PFSK-1 (cell line): ENCODE results near the gene ENKD1.

ENCODE experiments used
- FOXP2 ChIP-seq: optimal IDR thresholded peaks from 2 replicates; pipeline ENCODE3; 2011; ENCODE audit warnings: borderline replicate concordance, control low read depth, inconsistent platforms; ENCODE audit not compliant: insufficient read depth; ENCODE audit errors: extremely low read length, extremely low read depth
- POLR2AphosphoS5 ChIP-seq: IDR thresholded peaks from 2 replicates; pipeline ENCODE4 v1.6.1; 2012; ENCODE audit warnings: low read depth, mild to moderate bottlenecking, control low read depth, low read length, moderate library complexity
- SIN3A ChIP-seq: IDR thresholded peaks from 2 replicates; pipeline ENCODE4 v1.6.1; 2012; ENCODE audit warnings: mild to moderate bottlenecking, low read length, moderate library complexity, borderline replicate concordance; ENCODE audit not compliant: insufficient read depth
- TAF1 ChIP-seq: IDR thresholded peaks from 2 replicates; pipeline ENCODE4 v1.6.1; 2012; ENCODE audit warnings: low read length, control low read depth, borderline replicate concordance; ENCODE audit not compliant: insufficient read depth
- TF ChIP-seq, protein P1 (sequence below), 2 experiments: IDR thresholded peaks; 2 replicates each; pipeline versions ENCODE4 v1.6.1 to v1.8.0; 2011 to 2012; ENCODE audit warnings: low read depth in 2 of 2, low read length in 2 of 2, control low read depth in 1 of 2, inconsistent platforms in 1 of 2, mild to moderate bottlenecking in 1 of 2, moderate library complexity in 1 of 2; ENCODE audit not compliant: insufficient read depth in 1 of 2

DNA sequence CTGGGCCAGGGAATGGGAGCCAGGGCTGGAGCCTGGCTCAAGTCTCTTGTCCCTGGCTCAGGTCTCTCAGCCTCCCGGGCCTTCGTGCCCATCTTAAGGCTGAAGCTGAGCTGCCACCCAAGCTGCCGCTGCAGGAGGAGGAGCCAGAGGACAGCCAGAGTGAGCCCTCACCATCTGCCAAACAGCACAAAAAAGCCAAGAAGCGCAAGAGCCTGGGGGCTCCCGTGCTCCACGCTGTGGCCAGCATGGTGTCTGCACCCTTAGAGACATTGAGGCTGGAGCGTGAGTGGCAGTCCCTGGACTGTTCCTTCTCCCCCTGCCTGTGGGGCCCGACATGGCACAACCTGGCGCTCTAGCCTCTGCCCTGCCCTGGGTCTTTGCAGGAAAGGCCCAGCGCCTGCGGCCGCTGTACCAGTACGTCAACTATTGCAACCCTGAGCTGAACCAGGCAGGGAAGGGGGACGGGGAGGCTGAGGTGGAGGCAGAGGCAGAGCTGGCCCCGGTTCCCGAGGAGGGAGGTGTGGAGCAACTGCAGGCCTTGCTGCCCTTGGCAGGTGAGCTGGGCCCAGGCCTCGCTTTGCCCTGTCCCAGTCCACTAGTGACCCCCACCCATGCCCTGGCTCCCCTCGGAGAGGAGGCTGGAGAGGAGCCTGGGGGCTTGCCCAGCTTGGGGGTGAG, 1.4 kb upstream of the ENKD1 start:
- TF ChIP-seq POLR2AphosphoS5 (no peak), TAF1 (no peak), SIN3A (no peak), FOXP2 (no peak)
- TF ChIP-seq, protein P1, sequence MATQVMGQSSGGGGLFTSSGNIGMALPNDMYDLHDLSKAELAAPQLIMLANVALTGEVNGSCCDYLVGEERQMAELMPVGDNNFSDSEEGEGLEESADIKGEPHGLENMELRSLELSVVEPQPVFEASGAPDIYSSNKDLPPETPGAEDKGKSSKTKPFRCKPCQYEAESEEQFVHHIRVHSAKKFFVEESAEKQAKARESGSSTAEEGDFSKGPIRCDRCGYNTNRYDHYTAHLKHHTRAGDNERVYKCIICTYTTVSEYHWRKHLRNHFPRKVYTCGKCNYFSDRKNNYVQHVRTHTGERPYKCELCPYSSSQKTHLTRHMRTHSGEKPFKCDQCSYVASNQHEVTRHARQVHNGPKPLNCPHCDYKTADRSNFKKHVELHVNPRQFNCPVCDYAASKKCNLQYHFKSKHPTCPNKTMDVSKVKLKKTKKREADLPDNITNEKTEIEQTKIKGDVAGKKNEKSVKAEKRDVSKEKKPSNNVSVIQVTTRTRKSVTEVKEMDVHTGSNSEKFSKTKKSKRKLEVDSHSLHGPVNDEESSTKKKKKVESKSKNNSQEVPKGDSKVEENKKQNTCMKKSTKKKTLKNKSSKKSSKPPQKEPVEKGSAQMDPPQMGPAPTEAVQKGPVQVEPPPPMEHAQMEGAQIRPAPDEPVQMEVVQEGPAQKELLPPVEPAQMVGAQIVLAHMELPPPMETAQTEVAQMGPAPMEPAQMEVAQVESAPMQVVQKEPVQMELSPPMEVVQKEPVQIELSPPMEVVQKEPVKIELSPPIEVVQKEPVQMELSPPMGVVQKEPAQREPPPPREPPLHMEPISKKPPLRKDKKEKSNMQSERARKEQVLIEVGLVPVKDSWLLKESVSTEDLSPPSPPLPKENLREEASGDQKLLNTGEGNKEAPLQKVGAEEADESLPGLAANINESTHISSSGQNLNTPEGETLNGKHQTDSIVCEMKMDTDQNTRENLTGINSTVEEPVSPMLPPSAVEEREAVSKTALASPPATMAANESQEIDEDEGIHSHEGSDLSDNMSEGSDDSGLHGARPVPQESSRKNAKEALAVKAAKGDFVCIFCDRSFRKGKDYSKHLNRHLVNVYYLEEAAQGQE (IDR thresholded peaks at IDR 0.05; ENCODE audit: insufficient read depth in 1 of 2, low read depth in 2 of 2, low read length in 2 of 2), result no peak
